DOHH2 (cell line): ENCODE measurements around the gene UBQLNL.

Experiments
- H3F3A ChIP-seq: fragments of 200-600 bp; sonication (generic), shearing (Covaris generic); 2 replicates; pipeline ENCODE4 v1.6.0; 2016; ENCODE audit warnings: antibody characterized with exemption, mild to moderate bottlenecking; ENCODE audit not compliant: control insufficient read depth, insufficient read depth
- H3K27ac ChIP-seq: fragments of 200-600 bp; sonication (generic); 2 replicates; pipeline ENCODE4 v1.5.1; 2014; ENCODE audit warnings: low read depth, mild to moderate bottlenecking, low read length, moderate library complexity
- H3K27me3 ChIP-seq: fragments of 200-600 bp; sonication (generic); 2 replicates; pipeline ENCODE4 v1.6.1; 2014; ENCODE audit warnings: mild to moderate bottlenecking, low read length, mixed read lengths; ENCODE audit not compliant: control insufficient read depth
- H3K36me3 ChIP-seq: fragments of 200-600 bp; sonication (generic); 2 replicates; pipeline ENCODE4 v1.6.1; 2014; ENCODE audit warnings: mild to moderate bottlenecking, low read length, moderate library complexity, mixed read lengths; ENCODE audit not compliant: control insufficient read depth
- H3K4me1 ChIP-seq: fragments of 200-600 bp; sonication (generic); 2 replicates; pipeline ENCODE4 v1.6.1; 2014; ENCODE audit warnings: mild to moderate bottlenecking, low read length, mixed read lengths; ENCODE audit not compliant: control insufficient read depth
- H3K4me2 ChIP-seq: fragments of 200-600 bp; sonication (generic); 2 replicates; pipeline ENCODE4 v1.6.0; 2014; ENCODE audit warnings: mild to moderate bottlenecking, low read length, moderate library complexity
- H3K4me3 ChIP-seq: fragments of 200-600 bp; sonication (generic); 2 replicates; pipeline ENCODE4 v1.5.1; 2014; ENCODE audit warnings: mild to moderate bottlenecking, low read length, mixed read lengths
- H3K79me2 ChIP-seq: fragments of 200-600 bp; sonication (generic); 2 replicates; pipeline ENCODE4 v1.6.1; 2014; ENCODE audit warnings: mild to moderate bottlenecking, low read length, mixed read lengths; ENCODE audit not compliant: control insufficient read depth
- H3K9me2 ChIP-seq: fragments of 200-600 bp; sonication (generic); replicated peaks from 2 replicates; pipeline ENCODE4 v1.6.1; 2014; ENCODE audit warnings: mild to moderate bottlenecking, low read length, mixed read lengths; ENCODE audit not compliant: control insufficient read depth
- H3K9me3 ChIP-seq: fragments of 200-600 bp; sonication (generic); 2 replicates; pipeline ENCODE4 v1.6.1; 2014; ENCODE audit warnings: antibody characterized with exemption, low read length, mixed read lengths; ENCODE audit not compliant: control insufficient read depth, insufficient read depth
- H4K20me1 ChIP-seq: fragments of 200-600 bp; sonication (generic); 2 replicates; pipeline ENCODE4 v1.6.0; 2014; ENCODE audit warnings: low read depth, mild to moderate bottlenecking, antibody characterized with exemption, low read length, moderate library complexity; ENCODE audit not compliant: control insufficient read depth, insufficient read depth
- EZH2phosphoT487 ChIP-seq: fragments of 200-600 bp; sonication (generic); IDR thresholded peaks from 2 replicates; pipeline ENCODE4 v1.6.1; 2017; ENCODE audit warnings: borderline replicate concordance, mild to moderate bottlenecking, antibody characterized with exemption, low read length, moderate library complexity, mixed read lengths
- TF ChIP-seq, protein P1 (sequence below): fragments of 200-600 bp; sonication (generic); IDR thresholded peaks from one replicate; pipeline ENCODE4 v1.5.1; 2014; ENCODE audit warnings: antibody characterized with exemption, mild to moderate bottlenecking, low read depth, low read length; ENCODE audit not compliant: poor library complexity, severe bottlenecking

UBQLNL gene

DNA sequence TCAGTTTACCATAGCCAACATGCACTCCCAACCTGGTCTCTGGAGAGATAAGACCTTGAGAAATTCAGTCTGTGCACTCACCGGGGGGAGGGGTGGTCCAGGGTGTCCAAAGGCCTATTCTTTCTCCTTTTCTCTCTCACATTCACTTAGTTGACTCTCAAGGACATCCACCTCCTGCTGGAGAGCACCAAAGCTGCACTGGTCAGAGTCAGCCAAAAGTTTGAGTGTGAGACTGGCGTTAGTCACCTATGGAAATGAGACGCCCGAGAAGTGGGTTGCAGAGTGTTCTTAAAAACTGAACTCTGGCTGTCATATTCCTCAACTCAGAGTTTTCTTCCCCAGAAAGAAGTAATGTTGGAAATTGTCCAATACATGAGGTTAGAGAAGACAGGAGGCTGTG lies 5.0 kb upstream of the UBQLNL start:
- H4K20me1 ChIP-seq: no peaks in the 10 kb centered on the region
- no peaks in the 10 kb centered on the region for H3K9me2 ChIP-seq
- H3K9me3 ChIP-seq: no peaks in the 10 kb centered on the region
- H3K4me3 ChIP-seq: no peak overlapping the region
- H3K27me3 ChIP-seq: no peaks in the 10 kb centered on the region
- no peaks in the 10 kb centered on the region for H3K79me2 ChIP-seq
- TF ChIP-seq EZH2phosphoT487: no peak
- TF ChIP-seq, protein P1, sequence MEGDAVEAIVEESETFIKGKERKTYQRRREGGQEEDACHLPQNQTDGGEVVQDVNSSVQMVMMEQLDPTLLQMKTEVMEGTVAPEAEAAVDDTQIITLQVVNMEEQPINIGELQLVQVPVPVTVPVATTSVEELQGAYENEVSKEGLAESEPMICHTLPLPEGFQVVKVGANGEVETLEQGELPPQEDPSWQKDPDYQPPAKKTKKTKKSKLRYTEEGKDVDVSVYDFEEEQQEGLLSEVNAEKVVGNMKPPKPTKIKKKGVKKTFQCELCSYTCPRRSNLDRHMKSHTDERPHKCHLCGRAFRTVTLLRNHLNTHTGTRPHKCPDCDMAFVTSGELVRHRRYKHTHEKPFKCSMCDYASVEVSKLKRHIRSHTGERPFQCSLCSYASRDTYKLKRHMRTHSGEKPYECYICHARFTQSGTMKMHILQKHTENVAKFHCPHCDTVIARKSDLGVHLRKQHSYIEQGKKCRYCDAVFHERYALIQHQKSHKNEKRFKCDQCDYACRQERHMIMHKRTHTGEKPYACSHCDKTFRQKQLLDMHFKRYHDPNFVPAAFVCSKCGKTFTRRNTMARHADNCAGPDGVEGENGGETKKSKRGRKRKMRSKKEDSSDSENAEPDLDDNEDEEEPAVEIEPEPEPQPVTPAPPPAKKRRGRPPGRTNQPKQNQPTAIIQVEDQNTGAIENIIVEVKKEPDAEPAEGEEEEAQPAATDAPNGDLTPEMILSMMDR: no peak
- H3F3A ChIP-seq: no peaks in the 10 kb centered on the region
- H3K36me3 ChIP-seq: no peaks in the 10 kb centered on the region
- H3K4me1 ChIP-seq: no peaks in the 10 kb centered on the region
- H3K4me2 ChIP-seq: no peak overlapping the region
- H3K27ac ChIP-seq: no peak overlapping the region

- Histone ChIP-seq H3F3A (no peaks in the 10 kb centered on the region), H3K27ac (no peak overlapping the region), H3K4me3 (no peak overlapping the region), H3K4me2 (no peak overlapping the region), H3K79me2 (no peaks in the 10 kb centered on the region), H3K4me1 (no peaks in the 10 kb centered on the region), H3K9me2 (no peaks in the 10 kb centered on the region), H3K27me3 (no peaks in the 10 kb centered on the region), H3K36me3 (no peaks in the 10 kb centered on the region), H4K20me1 (no peaks in the 10 kb centered on the region), H3K9me3 (no peaks in the 10 kb centered on the region)
- TF ChIP-seq, protein P1: no peak
- no peak for TF ChIP-seq EZH2phosphoT487
These were observed 1.7 kb downstream of the UBQLNL start for GRCh38 chr11:5514841-5515240.

DNA sequence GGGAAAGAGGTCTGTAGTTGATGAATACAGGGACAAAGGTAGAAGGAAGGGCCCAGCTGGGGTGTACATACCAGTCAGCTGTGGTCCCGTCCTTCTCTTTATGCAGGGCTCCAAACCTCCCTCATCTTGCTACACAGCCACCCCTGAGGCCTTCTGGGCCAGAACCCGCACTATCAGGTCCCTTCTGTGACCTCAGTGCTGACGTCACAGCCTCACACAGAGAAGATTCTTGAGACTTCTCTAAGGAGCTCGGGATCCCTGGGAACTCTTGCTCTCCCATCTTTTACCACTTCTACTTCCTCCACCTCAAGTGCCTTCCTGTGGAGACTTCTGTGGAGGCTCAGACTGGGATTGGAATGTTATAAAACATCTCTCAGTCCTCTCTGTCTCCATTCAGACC lies 6.7 kb downstream of the UBQLNL start, which contains the start of gene UBQLN3:
UBQLN3 (minus strand) TSS at position 155 of the 400 bp plus-strand sequence. CDS start 399 bp downstream, outside the sequence.
- Histone ChIP-seq H3K27ac (no peak within 1 kb of the TSS), H3K4me3 (no peak within 1 kb of the TSS), H4K20me1 (no peaks in the 10 kb centered on the region), H3K36me3 (no peaks in the 10 kb centered on the region), H3K9me3 (no peaks in the 10 kb centered on the region), H3K4me2 (no peak within 1 kb of the TSS), H3K27me3 (no peaks in the 10 kb centered on the region), H3K9me2 (no peaks in the 10 kb centered on the region), H3K4me1 (no peaks in the 10 kb centered on the region), H3F3A (no peaks in the 10 kb centered on the region), H3K79me2 (no peaks in the 10 kb centered on the region)
- no peak for TF ChIP-seq EZH2phosphoT487
- TF ChIP-seq, protein P1: no peak

DNA sequence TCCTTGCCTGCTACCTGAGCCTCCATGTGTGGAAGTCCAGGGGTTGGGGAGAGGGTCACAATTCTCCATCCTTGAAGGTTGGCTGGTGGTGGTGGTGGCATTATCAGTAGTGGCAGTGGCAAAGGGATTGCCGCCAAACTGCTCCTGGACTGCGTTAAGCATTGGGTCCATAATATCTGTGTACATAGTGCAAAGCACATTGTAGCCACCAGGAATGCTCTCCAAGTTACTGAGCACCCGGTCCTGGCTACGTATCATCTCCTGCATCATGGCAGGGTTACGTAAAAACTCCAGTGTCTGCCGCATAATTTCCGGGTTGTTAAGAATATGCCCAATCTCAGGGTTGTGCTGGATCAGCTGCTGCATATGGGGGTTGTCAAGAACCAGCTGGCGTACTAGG lies 7.9 kb downstream of the UBQLNL start:
- H3K4me2 ChIP-seq: no peak overlapping the region
- no peaks in the 10 kb centered on the region for H3K79me2 ChIP-seq

More for the DNA sequence above, 7.9 kb downstream of the UBQLNL start:
- no peaks in the 10 kb centered on the region for H3K4me1 ChIP-seq
- no peak overlapping the region for H3K4me3 ChIP-seq
- H3K36me3 ChIP-seq: no peaks in the 10 kb centered on the region
- H3K9me3 ChIP-seq: no peaks in the 10 kb centered on the region
- no peak for TF ChIP-seq EZH2phosphoT487
- TF ChIP-seq, protein P1: no peak
- H3K27me3 ChIP-seq: no peaks in the 10 kb centered on the region
- no peaks in the 10 kb centered on the region for H3F3A ChIP-seq
- no peaks in the 10 kb centered on the region for H3K9me2 ChIP-seq
- H3K27ac ChIP-seq: no peak overlapping the region
- no peaks in the 10 kb centered on the region for H4K20me1 ChIP-seq
